Measurements from ENCODE around the gene C17orf67.
"Not testable (repeated sequence)": the region's sequence is repeated elsewhere in the genome, so short reads cannot be mapped to it uniquely, and the experiment has no call there.

C17orf67 gene

DNA sequence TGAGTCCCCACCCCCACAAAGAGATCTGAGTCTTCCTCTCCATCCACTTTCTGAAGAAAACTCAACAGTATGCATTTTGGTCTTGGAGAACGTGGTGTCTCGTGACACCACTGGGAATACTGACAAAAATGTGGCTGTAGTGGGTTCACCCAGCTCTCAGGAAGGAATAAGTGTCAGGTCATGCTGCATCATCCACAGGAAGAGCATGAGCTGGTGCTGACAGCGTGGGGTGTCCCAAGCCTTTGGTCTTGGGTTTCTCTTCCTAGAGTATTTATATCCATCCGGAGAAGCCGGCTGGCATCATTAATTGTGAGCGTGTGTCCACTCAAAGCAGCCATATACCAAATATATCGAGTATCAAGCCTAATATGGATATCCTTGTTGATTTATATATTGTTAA, 55.9 kb downstream of the C17orf67 start:
- no peak for DNase-seq (ENCODE audit: low read depth in 2 of 3, low spot score in 2 of 3)

DNA sequence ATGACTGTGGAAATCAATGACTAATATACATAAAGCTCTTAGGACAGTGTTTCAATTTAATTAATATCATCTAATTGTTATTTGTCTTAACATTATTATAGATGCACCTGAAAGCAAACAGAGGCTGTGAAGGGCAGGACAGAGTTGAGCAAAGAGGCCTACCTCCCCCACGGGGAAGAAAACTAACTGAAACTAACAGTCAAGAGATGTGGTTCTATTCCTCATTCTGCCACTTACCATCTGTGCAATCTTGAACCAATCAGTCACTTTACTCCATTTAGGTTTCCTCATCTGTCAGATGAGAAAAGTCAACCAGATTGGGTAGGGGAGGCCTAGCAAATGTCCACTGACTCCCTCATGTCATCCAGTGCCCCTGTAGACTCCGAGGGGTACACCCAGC, 59.1 kb downstream of the C17orf67 start:
- DNase-seq (ENCODE audit: low read depth in 2 of 3, low spot score in 2 of 3), result no peak

DNA sequence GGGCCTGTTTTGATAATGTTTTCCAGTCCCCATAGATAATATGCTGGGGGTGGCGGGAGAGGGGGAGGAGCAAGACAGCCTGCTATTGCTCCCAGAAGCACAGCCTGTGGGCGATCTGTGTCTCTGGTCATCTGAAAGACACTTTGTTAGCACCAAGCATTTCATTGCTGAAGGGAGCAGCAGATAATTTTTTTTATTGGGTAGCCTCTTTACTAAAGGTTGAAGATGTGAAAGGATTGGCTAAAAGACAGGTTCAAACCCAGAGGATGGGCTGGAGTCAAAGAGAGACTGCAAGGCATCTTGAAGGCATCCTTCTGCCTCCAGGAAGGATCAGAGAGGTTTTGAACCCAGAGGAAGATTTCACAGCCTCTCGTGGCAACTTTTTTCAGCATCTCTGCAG, 60.6 kb downstream of the C17orf67 start:
- DNase-seq (ENCODE audit: low read depth in 2 of 3, low spot score in 2 of 3), result no peak

DNA sequence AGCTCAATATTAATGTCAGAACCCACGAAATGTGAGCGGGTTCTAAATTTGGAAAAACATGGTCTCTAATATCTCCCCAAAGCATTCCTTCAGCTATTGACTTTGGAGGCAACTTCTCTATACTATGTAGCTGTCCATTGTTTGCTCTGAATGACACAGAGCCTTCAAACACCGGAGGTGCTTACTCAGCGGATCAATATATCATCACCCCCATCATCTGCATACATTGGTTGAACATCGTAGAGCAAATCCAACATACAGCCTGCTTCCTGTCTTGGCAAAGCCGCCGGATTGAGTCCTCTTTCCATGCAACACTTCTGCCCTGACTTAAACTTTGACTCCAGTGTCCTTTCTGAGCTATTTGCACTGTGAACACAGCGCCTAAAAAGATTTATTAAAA, 61.3 kb downstream of the C17orf67 start:
- DNase-seq (ENCODE audit: low read depth in 2 of 3, low spot score in 2 of 3), result no peak

DNA sequence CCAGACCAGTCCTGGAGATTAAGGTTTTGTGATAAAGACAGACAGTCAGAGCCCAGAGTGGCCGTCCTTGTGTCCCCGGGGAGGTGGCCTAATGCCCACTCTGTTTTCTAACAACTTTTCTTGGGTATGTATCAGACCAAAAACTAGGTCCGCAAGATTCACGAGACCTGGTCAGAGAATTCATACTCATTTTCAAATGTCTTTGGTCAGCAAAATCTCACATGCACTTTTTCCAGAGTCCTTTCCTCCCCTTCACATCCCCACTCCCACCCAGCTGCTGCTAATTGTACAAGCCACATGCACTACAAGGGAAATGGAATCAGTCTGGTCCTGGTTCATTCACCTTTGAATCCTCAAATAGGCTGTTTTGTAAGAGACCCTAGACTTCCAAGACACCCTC, 61.7 kb downstream of the C17orf67 start:
- DNase-seq (ENCODE audit: low read depth in 2 of 3, low spot score in 2 of 3), result no peak

DNA sequence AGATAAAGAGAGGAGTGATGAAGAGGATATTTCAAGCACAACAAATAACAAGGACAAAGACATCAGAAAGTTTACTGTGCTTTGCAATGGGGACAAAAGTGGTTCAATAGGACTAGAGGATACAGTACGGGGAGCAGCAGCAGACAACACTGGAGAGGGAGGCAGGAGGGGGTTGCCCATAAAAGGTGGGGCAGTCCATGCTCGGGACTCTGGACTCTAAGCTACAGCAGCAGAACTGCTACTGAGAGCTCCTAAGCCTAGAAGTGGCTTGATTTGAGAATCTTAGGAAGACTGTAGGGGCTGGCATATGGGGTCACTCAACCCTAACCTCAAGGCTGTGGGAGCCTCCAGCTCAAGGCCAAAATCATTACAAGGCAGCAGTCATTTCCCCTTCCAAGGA, 62.2 kb downstream of the C17orf67 start:
- DNase-seq (ENCODE audit: low read depth in 2 of 3, low spot score in 2 of 3), result no peak

DNA sequence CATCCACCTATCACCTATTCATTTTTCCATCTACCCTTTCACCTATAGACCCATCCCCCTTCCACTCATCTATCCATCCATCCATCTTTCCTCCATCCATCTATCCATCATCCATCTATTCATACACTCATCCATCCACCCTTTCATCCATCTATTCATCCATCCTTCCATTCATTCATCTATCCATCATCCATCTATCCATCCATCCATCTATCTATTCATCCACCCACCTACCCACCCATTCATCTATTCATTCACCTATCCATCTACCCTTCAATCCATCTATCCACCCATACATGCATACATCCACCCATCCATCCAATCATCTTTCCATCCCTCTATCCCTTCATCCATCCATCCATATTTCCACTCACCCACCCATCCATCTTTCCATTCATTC, 63.3 kb downstream of the C17orf67 start:
- DNase-seq (ENCODE audit: low read depth in 2 of 3, low spot score in 2 of 3), result no peak

DNA sequence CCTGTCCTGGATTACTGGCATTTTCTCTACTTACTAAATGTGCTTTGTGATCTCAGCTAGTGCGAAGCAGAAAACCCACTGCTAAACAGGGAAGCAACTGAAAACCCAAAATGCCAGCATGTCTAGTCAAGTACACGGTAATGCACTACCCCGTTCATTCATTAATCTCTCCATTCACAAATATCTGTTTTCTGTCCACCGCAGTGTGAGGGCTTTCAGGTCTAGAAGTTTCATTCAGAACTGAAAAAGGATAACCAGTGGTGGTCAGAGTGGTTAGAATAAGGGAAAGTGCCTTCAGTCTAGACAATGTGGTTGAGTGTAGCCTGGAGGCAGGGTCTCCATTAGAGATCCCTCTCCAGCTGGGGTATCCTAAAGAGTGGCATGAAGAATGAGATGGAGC, 68.3 kb downstream of the C17orf67 start:
- no peak for DNase-seq (ENCODE audit: low read depth in 2 of 3, low spot score in 2 of 3)

DNA sequence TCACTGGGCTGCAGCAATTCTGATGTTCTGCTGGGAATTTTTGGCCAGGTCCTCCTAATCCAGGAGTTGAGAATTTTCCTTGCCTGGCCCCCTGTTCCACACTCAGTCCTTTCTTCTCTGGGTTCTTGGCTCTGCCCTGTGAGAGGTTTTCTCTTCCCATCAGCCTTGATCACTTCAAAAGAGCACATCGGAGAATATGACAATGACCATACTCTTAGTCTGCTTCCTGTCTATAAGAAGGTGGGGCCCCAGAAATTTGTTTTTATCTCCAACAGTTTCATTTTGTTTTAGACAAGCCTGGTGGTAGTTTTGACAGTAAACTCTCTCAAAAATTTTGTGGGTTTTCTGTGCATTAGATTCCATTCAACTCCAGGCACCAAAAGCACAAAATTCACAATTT, 70.7 kb downstream of the C17orf67 start:
- DNase-seq (ENCODE audit: low read depth in 2 of 3, low spot score in 2 of 3), result no peak

DNA sequence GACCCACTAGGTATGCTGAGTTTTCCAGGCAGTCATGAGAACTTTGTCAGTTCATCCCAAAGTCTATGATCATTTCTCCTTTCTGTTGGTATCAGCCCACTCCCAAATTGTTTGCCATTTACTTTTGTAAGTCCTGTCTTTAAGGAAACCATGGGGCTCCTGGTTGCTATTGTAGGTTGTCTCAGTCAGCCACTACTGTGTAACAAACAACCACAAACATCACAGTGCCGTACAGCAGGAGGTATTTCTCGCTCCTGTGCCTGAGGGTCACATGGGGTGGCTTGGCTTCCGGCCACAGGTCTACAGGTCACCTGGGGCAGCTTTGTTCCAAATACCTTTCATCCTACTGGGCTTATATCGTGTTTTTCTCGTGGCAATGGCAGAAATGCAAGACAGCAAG, 71.6 kb downstream of the C17orf67 start:
- DNase-seq (ENCODE audit: low read depth in 2 of 3, low spot score in 2 of 3), result no peak

DNA sequence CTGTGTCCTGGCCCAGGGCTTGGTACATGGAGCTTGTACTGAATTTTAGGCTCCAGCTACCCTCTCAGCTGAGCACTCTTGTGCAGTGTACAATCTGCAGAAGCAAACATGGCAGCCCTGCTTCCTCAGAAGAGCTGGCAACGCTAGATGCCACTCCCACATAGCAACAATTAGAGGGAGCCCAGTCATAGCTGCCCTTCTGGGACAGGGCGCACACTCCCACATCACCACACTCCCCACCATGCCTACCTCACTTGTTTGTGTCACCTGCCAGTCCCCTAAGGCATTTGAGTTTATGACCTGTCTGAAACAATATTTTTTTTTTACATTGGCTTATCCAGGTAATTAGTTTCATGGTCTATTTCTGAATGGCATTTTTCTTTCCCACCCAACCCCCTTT, 72.3 kb downstream of the C17orf67 start:
- DNase-seq (ENCODE audit: low read depth in 2 of 3, low spot score in 2 of 3), result no peak

DNA sequence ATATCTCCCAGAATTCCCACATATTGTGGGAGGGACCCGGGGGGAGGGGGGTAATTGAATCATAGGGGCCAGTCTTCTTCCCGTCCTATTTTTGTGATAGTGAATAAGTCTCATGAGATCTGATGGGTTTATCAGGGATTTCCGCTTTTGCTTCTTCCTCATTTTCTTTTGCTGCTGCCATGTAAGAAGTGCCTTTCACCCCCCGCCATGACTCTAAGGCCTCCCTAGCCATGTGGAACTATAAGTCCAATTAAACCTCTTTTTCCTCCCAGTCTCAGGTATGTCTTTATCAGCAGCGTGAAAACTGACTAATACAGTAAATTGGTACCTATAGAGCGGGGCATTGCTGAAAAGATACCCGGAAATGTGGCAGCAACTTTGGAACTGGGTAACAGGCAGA, 76.1 kb downstream of the C17orf67 start:
- not testable (repeated sequence) for DNase-seq (ENCODE audit: low read depth in 2 of 3, low spot score in 2 of 3)

DNA sequence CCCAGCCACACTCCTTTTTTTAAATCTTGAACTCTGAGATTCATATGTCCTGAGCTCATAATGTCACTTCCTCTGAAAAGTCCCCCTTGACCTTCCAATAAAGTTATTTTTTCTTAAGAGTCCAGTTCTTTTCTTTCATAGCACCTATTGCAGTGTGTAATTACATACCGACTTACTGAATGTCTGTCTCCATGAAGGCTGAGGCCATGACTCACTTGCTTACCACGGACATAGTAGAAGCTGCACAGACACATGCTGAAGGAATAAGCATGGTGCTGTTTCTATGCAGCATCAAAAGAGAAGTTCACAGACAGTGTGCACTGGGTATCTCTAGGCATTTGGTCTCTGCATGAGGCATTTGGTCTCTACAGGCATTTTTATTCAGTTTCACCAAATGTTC, 77.2 kb downstream of the C17orf67 start:
- no peak for DNase-seq (ENCODE audit: low read depth in 2 of 3, low spot score in 2 of 3)

DNA sequence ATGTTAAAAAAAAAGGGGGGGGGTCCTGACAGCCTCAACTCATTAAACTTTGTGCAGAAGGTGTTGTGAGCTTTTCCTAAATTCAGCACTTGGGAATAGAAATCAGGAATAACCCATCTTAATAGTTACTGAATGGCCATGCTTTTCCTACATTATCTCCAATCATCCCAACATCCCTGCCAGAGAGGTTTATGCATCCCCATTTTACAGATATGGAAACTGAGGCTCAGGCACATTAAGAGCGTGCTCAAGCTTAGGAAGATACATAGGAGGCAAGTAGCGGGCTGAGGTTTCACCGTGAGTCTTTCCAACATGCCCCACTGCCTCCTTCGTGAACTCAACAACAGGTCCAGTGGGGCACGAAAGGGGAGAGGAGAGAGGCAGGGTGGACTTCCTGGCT, 78.4 kb downstream of the C17orf67 start:
- DNase-seq (ENCODE audit: low read depth in 2 of 3, low spot score in 2 of 3), result no peak

DNA sequence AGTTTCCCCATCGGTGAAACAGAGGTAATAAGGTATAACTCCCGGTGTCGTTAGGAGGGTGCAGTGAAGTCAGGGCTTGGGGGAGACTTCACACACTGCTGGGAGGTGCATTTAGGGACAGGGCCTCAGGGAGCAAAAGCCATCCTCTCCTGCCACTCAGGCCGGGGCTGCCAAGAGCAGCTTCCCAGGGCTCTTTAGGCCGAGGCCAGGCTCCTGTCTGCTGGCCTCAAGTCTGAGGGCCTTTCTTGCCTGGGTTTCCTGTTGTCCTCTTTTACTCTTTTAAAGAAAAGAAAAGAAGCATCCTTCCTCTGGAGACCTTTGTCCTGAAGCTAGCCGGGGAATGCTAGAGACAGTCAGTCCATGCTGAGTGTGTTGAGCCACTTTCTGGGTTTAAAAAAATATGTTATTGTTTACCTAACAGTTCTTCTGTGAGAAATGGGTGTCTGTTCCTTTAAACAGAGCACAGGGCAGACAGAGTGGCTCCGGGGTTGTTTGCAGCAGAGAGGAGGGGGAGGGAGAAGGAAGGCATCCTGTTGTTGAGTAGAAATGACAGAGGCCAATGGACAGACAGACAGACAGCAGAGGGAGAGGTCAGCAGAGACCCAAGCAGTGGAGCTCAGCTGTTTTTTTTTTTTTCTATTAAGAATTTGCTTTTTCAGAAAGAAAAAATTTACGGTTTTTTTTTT, 79.1 kb downstream of the C17orf67 start:
- DNase-seq (ENCODE audit: low read depth in 2 of 3, low spot score in 2 of 3), result no peak

DNA sequence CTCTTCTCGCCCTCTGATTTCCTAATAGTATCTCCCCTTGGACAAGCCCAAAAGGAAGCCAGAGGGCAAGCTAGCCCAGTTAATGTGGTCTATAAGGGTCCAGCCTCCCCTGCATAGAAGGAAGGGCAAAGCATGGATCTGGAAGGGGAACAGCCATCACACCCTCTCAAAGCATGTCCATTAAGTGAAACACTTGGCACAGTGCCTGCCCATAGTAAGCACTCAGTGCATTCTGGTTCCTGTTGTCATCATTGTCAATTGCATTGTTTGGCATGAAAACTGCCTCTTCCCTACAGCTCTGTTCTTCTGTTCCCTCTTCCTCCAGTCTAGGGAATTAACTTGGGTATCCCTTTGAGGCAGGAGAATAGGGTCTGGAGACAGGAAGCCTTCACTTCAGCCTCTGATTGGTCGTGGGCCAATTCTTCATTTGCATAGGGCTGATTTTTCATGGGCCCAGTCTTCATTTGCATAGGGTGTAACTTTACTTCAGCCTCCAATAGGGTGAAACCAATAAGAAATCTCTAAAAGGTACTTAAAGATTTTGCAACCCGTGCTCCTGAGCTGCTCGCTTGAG, 81.4 kb downstream of the C17orf67 start:
- no peak for DNase-seq (ENCODE audit: low read depth in 2 of 3, low spot score in 2 of 3)

DNA sequence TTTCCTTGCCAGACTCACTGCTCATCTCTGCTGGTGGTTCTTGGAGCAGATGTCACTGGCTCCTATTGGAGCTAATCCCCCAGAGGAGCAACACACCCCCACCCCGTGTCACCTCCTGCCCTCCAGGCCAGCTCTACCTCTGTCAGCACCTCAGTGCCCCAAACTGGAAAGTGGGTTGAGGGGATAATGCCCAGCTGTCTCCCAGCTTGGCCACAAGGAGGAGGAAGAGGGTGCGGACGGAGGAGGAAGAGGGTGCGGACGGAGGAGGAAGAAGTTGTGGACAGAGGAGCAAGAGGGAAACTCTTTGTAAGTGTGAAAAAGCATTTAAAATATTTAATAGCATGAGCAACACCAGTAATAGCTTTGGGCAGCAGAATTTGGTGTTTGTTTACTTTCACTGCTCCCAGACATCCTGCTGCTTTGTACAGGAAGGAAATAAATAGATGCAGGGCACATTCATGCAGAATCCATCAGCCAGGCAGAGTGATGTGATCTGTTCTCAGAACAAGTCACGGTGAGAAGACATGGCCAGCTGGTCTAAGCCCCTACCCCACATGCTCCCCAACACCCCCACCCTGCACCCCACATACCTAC, 82.5 kb downstream of the C17orf67 start:
- no peak for DNase-seq (ENCODE audit: low read depth in 2 of 3, low spot score in 2 of 3)

DNA sequence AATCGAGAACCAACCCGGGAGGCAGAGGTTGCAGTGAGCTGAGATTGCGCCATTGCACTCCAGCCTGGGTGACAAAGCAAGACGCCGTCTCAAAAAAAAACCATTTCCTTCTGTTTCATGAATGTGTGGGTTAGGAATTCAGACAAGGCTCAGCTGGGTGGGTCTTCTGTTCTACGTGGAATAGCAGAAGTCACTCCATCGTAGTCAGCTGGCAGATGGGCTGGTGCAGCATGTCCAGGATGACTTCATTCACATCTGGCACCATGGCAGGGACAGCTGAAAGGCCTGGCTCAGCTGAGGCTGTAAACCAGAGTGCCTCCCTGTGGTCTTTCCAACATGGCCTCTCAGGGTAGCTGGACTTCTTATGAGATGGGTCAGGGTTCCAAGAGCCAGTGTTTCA, 89.0 kb downstream of the C17orf67 start:
- no peak for DNase-seq (ENCODE audit: low read depth in 2 of 3, low spot score in 2 of 3)

DNA sequence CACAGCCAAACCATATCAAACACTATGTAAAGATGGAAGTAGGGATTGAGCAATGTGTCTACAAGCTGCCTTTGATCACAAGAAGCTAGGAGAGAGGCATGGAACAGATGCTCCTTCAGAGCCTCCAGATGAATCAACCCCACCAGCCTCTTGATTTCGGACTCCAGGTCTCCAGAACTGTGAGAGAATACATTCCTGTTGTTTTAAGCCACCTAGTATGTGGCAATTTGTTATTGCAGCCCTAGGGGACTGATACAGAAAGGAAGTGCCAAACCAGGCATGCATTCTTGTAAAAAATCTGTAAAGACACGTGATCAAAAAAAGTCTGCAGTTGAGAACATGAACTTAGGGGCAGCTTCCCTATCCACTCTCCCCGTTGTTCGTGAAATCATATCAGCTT, 91.1 kb downstream of the C17orf67 start:
- DNase-seq (ENCODE audit: low read depth in 2 of 3, low spot score in 2 of 3), result no peak

Data from activated CD8-positive, alpha-beta memory T cell treated with anti-CD3 and anti-CD28 coated beads for 48 hours (primary cell).